GM12878 (cell line): ENCODE measurements around the gene CD72. TPM values are rescaled to one million over a fixed set of nuclear protein-coding genes. Genes with fewer than 3 reads are reported as not detected.

Experiments
- ATAC-seq: fragments of 200-7000 bp; cut with Tn5 transposase; 3 replicates; pipeline ENCODE4 v1.9.1; 2020; ENCODE audit warnings: mild to moderate bottlenecking, moderate library complexity
- BruUV-seq: library from RNA; stranded (reverse); fragments of 400-500 nt; replicated peaks from 2 replicates; lab custom pipeline; 2021; lab: Mats Ljungman, UMichigan
- CTCF ChIA-PET: fragments of 300-600 bp; sonication (Branson Sonifier 250); formaldehyde crosslinking; extraction: SDS; loops from one replicate; lab custom pipeline; 2021; ENCODE audit warnings: inconsistent platforms; lab: Yijun Ruan, JAX
- POLR2A ChIA-PET: fragments of 350-600 bp; formaldehyde crosslinking; extraction: SDS; loops from one replicate; lab custom pipeline; 2021; ENCODE audit warnings: inconsistent platforms; lab: Charles Lee
- RAD21 ChIA-PET: fragments of 300-600 bp; sonication (Branson Sonifier 250); formaldehyde crosslinking; loops from one replicate; lab custom pipeline; 2023; ENCODE audit warnings: antibody characterized with exemption; ENCODE audit not compliant: unreplicated experiment; lab: Charles Lee
- SMC1A ChIA-PET: fragments of 300-600 bp; sonication (Branson Sonifier 250); formaldehyde crosslinking; loops from one replicate; lab custom pipeline; 2023; ENCODE audit not compliant: unreplicated experiment, uncharacterized antibody; lab: Charles Lee
- DNase-seq: peaks from one replicate; pipeline ENCODE4 v3.0.0-alpha.2; 2011; ENCODE audit warnings: low read depth, low spot score
- FAIRE-seq: peaks from 3 replicates; lab custom pipeline; 2011; peaks lifted over from hg19 to GRCh38; lab: Jason Lieb, UNC
- H2AFZ ChIP-seq: 2 replicates; pipeline ENCODE4 v1.6.0; 2011; ENCODE audit warnings: low read depth, low read length, control low read depth; ENCODE audit not compliant: control insufficient read depth
- H3K27ac ChIP-seq: 2 replicates; pipeline ENCODE4 v1.5.1; 2011; ENCODE audit warnings: control low read depth; ENCODE audit not compliant: control insufficient read depth, insufficient read depth
- H3K27me3 ChIP-seq, 2 experiments: replicated peaks in 1 of 2; 2 replicates each; pipeline versions ENCODE4 v1.6.0 to v1.6.1; 2011; ENCODE audit warnings: low read length in 1 of 2; ENCODE audit not compliant: control insufficient read depth in 2 of 2, insufficient read depth in 2 of 2
- H3K36me3 ChIP-seq, 2 experiments: 2 replicates each; pipeline ENCODE4 v1.5.1; 2011; ENCODE audit warnings: low read length in 1 of 2; ENCODE audit not compliant: control insufficient read depth in 2 of 2, insufficient read depth in 2 of 2
- H3K4me1 ChIP-seq: 2 replicates; pipeline ENCODE4 v1.6.1; 2011; ENCODE audit warnings: mild to moderate bottlenecking, low read length, moderate library complexity, mixed read lengths; ENCODE audit not compliant: control insufficient read depth, insufficient read depth
- H3K4me2 ChIP-seq: 2 replicates; pipeline ENCODE4 v1.6.0; 2011; ENCODE audit warnings: control low read depth; ENCODE audit not compliant: control insufficient read depth, insufficient read depth
- H3K4me3 ChIP-seq: fragments of 200-600 bp; sonication (generic); 2 replicates; pipeline ENCODE4 v1.5.1; 2016
- H3K79me2 ChIP-seq: 2 replicates; pipeline ENCODE4 v1.6.0; 2011; ENCODE audit warnings: low read length; ENCODE audit not compliant: control insufficient read depth, insufficient read depth
- H3K9ac ChIP-seq: 2 replicates; pipeline ENCODE4 v1.8.0; 2011; ENCODE audit warnings: low read length, control low read depth, mixed read lengths; ENCODE audit not compliant: control insufficient read depth, insufficient read depth
- H3K9me3 ChIP-seq: replicated peaks from 3 replicates; pipeline ENCODE4 v1.5.1; 2011; ENCODE audit warnings: mild to moderate bottlenecking, low read length; ENCODE audit not compliant: control insufficient read depth, insufficient read depth
- H4K20me1 ChIP-seq: 2 replicates; pipeline ENCODE4 v1.6.0; 2011; ENCODE audit not compliant: control insufficient read depth, insufficient read depth
- RAD21 ChIP-seq: IDR thresholded peaks from 2 replicates; pipeline ENCODE4 v1.6.1; 2011; ENCODE audit warnings: mild to moderate bottlenecking, low read depth, low read length, moderate library complexity; ENCODE audit not compliant: insufficient read depth
- STAT3 ChIP-seq: IDR thresholded peaks from 2 replicates; pipeline ENCODE4 v1.6.1; 2011; ENCODE audit warnings: low read depth, low read length, improper control_type of control experiment
- WGBS: methylation state at CpG from one replicate; pipeline ENCODE4 v1.1.6; 2016; ENCODE audit warnings: low lambda C conversion rate; ENCODE audit not compliant: insufficient replicate concordance, insufficient coverage; ENCODE audit errors: missing lambda C conversion rate; 5-methylcytosine and 5-hydroxymethylcytosine counted together
- in situ Hi-C: fragments of 300-500 bp; cut with MboI; formaldehyde crosslinking; loops from 9 replicates; pipeline ENCODE4 v1.14.3; 2018; ENCODE audit warnings: mixed read lengths
- intact Hi-C: fragments of 100-400 bp; cut with micrococcal nuclease; formaldehyde crosslinking; loops from one replicate; pipeline ENCODE4 v1.14.2; 2022; ENCODE audit not compliant: unreplicated experiment
- polyA plus RNA-seq, 11 experiments: library from polyadenylated mRNA; depleted of rRNA in 4 of 11; unstranded in 6 of 11; stranded (reverse) in 5 of 11; fragments of >200 nt; fragmentation: Nextera tagmentation in 4 of 11; fragmentation: Illumina TruSeq in 1 of 11; extraction: Ambion mirVana in 4 of 11; extraction: Trizol in 1 of 11; gene quantifications; 1 replicate in 1 of 11; 2 replicates in 10 of 11; pipeline versions ENCODE4 v1.2.1 to v1.2.3, GENCODE V29; 2011 to 2016; ENCODE audit warnings: inconsistent platforms in 2 of 11, missing spikeins in 2 of 11, low read depth in 1 of 11
- total RNA-seq, 4 experiments: library from RNA; depleted of rRNA in 3 of 4; stranded (reverse); fragments of >200 nt in 3 of 4; fragmentation: Illumina TruSeq in 1 of 4; extraction: Trizol in 1 of 4; gene quantifications; 2 replicates each; pipeline versions ENCODE4 v1.2.1 to v1.2.3, GENCODE V29; 2013 to 2021
- TF ChIP-seq, protein P1 (sequence below), 3 experiments: IDR thresholded peaks in 2 of 3; conservative IDR thresholded peaks in 1 of 3; 2 replicates each; pipeline ENCODE4 v1.5.1; 2011; ENCODE audit warnings: low read depth in 3 of 3, low read length in 3 of 3, mild to moderate bottlenecking in 3 of 3, control low read depth in 2 of 3, moderate library complexity in 2 of 3, inconsistent platforms in 1 of 3, mixed read lengths in 1 of 3; ENCODE audit not compliant: control insufficient read depth in 2 of 3, insufficient read depth in 1 of 3; ENCODE audit errors: extremely low read depth in 1 of 3

Gene CD72
- total and polyA plus RNA-seq, 10 of the 15 experiments (the other 5 are each of a cell fraction or from before 2014, with no cell fraction given) = 2.1 to 14.2 (median 4.4) TPM

DNA sequence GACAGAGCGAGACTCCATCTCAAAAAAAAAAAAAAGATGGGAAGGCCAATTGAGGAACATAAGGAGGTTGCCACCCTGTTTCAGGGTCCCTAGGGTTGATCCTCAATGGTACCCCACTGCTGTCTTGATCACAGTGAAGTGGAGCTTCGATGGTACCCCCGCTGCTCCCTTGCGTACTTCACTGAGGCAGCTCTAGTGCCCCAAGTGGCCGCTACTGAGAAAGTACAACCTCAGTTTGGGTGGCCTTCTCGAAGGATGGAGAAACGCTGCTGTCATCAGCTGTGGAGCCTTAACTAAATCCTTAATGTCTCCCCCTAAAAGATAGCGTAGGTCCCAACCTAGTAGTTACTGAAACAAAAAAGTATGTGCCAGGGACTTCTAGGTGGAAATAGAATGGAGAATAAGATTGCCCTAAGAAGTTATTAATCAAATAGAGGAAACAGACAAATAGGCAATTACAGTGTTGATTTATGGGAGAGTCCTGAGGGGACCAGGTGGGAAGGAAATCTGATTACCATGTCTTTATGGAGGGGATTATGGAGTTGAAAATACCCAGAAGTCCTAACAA lies 6.9 kb downstream of the CD72 start:
- POLR2A ChIA-PET = interaction anchor here (0.6 to 1.2 kb wide), 5 partner anchors 18 to 124 kb away, joined by 3 to 6 read pairs (median 3); partner anchors contain the start of gene SIT1
- in situ Hi-C loops = no loop called here
- Histone ChIP-seq H4K20me1 (no peaks in the 10 kb centered on the region), H3K4me1 (peaks cover under 1% of the 10 kb centered on the region; the same call in 1 of the 2 replicates), H3K79me2 (no peaks in the 10 kb centered on the region), H3K36me3 (no peaks in the 10 kb centered on the region; a peak in 1 of 4 replicates), H2AFZ (no peak overlapping the region), H3K4me2 (no peak overlapping the region), H3K4me3 (no peak overlapping the region), H3K9ac (no peak overlapping the region), H3K9me3 (no peaks in the 10 kb centered on the region), H3K27ac (no peak overlapping the region), H3K27me3 (no peaks in the 10 kb centered on the region)
- CTCF ChIA-PET = interaction anchor here (0.7 to 6.3 kb wide), 25 partner anchors 8 to 179 kb away, joined by 3 to 55 read pairs (median 5); partner anchors contain the start of genes ARHGEF39, CCDC107, CREB3 and GBA2
- RAD21 ChIA-PET = interaction anchor here (0.5 to 1.3 kb wide), 6 partner anchors 25 to 117 kb away, joined by 3 to 7 read pairs (median 4); partner anchors contain the start of genes CCDC107 and RMRP
- no TSS peak for BruUV-seq
- ATAC-seq = peak; percentile 93
- FAIRE-seq = peak; percentile 83
- no peak for DNase-seq
- intact Hi-C loops = no loop called here
- SMC1A ChIA-PET = interaction anchor here (1.0 to 3.3 kb wide), 7 partner anchors 9 to 115 kb away, joined by 3 to 16 read pairs (median 5); partner anchors contain the start of genes CCDC107 and RMRP
- TF ChIP-seq, protein P1, sequence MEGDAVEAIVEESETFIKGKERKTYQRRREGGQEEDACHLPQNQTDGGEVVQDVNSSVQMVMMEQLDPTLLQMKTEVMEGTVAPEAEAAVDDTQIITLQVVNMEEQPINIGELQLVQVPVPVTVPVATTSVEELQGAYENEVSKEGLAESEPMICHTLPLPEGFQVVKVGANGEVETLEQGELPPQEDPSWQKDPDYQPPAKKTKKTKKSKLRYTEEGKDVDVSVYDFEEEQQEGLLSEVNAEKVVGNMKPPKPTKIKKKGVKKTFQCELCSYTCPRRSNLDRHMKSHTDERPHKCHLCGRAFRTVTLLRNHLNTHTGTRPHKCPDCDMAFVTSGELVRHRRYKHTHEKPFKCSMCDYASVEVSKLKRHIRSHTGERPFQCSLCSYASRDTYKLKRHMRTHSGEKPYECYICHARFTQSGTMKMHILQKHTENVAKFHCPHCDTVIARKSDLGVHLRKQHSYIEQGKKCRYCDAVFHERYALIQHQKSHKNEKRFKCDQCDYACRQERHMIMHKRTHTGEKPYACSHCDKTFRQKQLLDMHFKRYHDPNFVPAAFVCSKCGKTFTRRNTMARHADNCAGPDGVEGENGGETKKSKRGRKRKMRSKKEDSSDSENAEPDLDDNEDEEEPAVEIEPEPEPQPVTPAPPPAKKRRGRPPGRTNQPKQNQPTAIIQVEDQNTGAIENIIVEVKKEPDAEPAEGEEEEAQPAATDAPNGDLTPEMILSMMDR (IDR thresholded peaks at IDR 0.05 in 2 of 3, conservative IDR thresholded peaks at IDR 0.05 in 1 of 3; ENCODE audit: control insufficient read depth in 2 of 3, extremely low read depth in 1 of 3, insufficient read depth in 1 of 3, low read depth in 3 of 3, low read length in 3 of 3) = peak; percentile 73 to 80 (median 77)
- TF ChIP-seq RAD21 = peak; percentile 39
- TF ChIP-seq STAT3 = no peak
- WGBS = 7% methylated on average over 7 of the region's 8 CpGs
